Loucy (cell line): ENCODE results near the gene DNAH5.

Source experiments
- H2AFZ ChIP-seq: fragments of 200-600 bp; sonication (generic); 2 replicates; pipeline ENCODE4 v1.6.0; 2016; ENCODE audit warnings: antibody characterized with exemption, mild to moderate bottlenecking, low read length, moderate library complexity
- H3F3A ChIP-seq: fragments of 200-600 bp; 2 replicates; pipeline ENCODE4 v1.6.0; 2016; ENCODE audit warnings: antibody characterized with exemption, low read depth, mild to moderate bottlenecking
- H3K27me3 ChIP-seq: fragments of 200-600 bp; sonication (generic); 2 replicates; pipeline ENCODE4 v1.6.1; 2014; ENCODE audit warnings: low read length, mild to moderate bottlenecking; ENCODE audit not compliant: insufficient read depth, poor library complexity, severe bottlenecking
- H3K36me3 ChIP-seq: fragments of 200-600 bp; sonication (generic); 2 replicates; pipeline ENCODE4 v1.6.1; 2016; ENCODE audit warnings: low read length; ENCODE audit not compliant: insufficient read depth
- H3K4me1 ChIP-seq: fragments of 200-600 bp; sonication (generic); 2 replicates; pipeline ENCODE4 v1.5.1; 2014; ENCODE audit warnings: low read length, mild to moderate bottlenecking; ENCODE audit not compliant: insufficient read depth, poor library complexity, severe bottlenecking
- H3K4me2 ChIP-seq: fragments of 200-600 bp; sonication (generic); 2 replicates; pipeline ENCODE4 v1.6.0; 2014; ENCODE audit warnings: antibody characterized with exemption, low read length, low read depth, mild to moderate bottlenecking; ENCODE audit not compliant: poor library complexity, severe bottlenecking
- H3K4me3 ChIP-seq: fragments of 200-600 bp; sonication (generic); 2 replicates; pipeline ENCODE4 v1.5.1; 2014; ENCODE audit warnings: low read length, mild to moderate bottlenecking, mixed read lengths; ENCODE audit not compliant: poor library complexity, severe bottlenecking
- H3K79me2 ChIP-seq: fragments of 200-600 bp; sonication (generic); 2 replicates; pipeline ENCODE4 v1.6.1; 2014; ENCODE audit warnings: low read length; ENCODE audit not compliant: insufficient read depth
- H3K9ac ChIP-seq: fragments of 200-600 bp; sonication (generic); 2 replicates; pipeline ENCODE4 v1.6.0; 2014; ENCODE audit warnings: mild to moderate bottlenecking, low read depth, low read length, moderate library complexity; ENCODE audit not compliant: poor library complexity, severe bottlenecking
- H3K9me2 ChIP-seq: fragments of 200-600 bp; sonication (generic); replicated peaks from 2 replicates; pipeline ENCODE4 v1.6.1; 2016; ENCODE audit warnings: low read depth, low read length, mixed read lengths
- H3K9me3 ChIP-seq: fragments of 200-600 bp; sonication (generic); 2 replicates; pipeline ENCODE4 v1.6.1; 2014; ENCODE audit warnings: mild to moderate bottlenecking, antibody characterized with exemption, low read length, low read depth; ENCODE audit not compliant: insufficient read depth
- H4K20me1 ChIP-seq: fragments of 200-600 bp; sonication (generic); 2 replicates; pipeline ENCODE4 v1.6.0; 2014; ENCODE audit warnings: antibody characterized with exemption, low read length, mild to moderate bottlenecking; ENCODE audit not compliant: insufficient read depth, poor library complexity, severe bottlenecking
- EZH2phosphoT487 ChIP-seq: fragments of 200-600 bp; IDR thresholded peaks from 2 replicates; pipeline ENCODE4 v1.6.1; 2018; ENCODE audit warnings: antibody characterized with exemption, mild to moderate bottlenecking, moderate library complexity, borderline replicate concordance
- TF ChIP-seq, protein P1 (sequence below): fragments of 200-600 bp; sonication (generic); conservative IDR thresholded peaks from 2 replicates; pipeline ENCODE4 v1.5.1; 2014; ENCODE audit warnings: mild to moderate bottlenecking, antibody characterized with exemption, low read length

Gene DNAH5

GRCh38 chr5:13926731-13927130 is 17.8 kb downstream of the DNAH5 start:
- Histone ChIP-seq H3K4me3 (no peak overlapping the region), H3K4me2 (no peak overlapping the region), H3F3A (no peaks in the 10 kb centered on the region), H3K9me2 (no peaks in the 10 kb centered on the region), H3K9ac (no peak overlapping the region), H2AFZ (no peak overlapping the region), H3K36me3 (no peaks in the 10 kb centered on the region), H4K20me1 (no peaks in the 10 kb centered on the region), H3K9me3 (no peaks in the 10 kb centered on the region), H3K4me1 (no peaks in the 10 kb centered on the region), H3K79me2 (no peaks in the 10 kb centered on the region), H3K27me3 (no peaks in the 10 kb centered on the region)
- TF ChIP-seq, protein P1, sequence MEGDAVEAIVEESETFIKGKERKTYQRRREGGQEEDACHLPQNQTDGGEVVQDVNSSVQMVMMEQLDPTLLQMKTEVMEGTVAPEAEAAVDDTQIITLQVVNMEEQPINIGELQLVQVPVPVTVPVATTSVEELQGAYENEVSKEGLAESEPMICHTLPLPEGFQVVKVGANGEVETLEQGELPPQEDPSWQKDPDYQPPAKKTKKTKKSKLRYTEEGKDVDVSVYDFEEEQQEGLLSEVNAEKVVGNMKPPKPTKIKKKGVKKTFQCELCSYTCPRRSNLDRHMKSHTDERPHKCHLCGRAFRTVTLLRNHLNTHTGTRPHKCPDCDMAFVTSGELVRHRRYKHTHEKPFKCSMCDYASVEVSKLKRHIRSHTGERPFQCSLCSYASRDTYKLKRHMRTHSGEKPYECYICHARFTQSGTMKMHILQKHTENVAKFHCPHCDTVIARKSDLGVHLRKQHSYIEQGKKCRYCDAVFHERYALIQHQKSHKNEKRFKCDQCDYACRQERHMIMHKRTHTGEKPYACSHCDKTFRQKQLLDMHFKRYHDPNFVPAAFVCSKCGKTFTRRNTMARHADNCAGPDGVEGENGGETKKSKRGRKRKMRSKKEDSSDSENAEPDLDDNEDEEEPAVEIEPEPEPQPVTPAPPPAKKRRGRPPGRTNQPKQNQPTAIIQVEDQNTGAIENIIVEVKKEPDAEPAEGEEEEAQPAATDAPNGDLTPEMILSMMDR, result no peak
- TF ChIP-seq EZH2phosphoT487, result no peak

DNA sequence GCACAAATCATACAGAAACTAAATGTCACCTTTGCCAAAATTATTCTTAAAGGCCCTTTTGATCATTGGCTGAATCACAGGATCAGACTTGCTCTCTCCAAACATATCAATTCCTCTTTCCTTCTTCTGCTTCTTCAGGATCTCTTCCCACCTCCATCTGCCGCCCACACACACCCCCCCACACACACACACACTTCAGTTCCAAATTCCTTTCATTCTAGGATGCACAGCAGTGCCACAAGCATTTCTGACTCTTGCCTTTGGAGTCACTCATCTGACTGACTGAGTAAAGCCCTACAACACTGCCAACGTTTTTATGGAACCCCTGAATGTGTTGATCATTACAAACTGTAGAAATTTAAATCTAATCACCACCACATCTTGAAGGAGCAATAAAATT is 22.9 kb downstream of the DNAH5 start:
- H3K9me2 ChIP-seq, result no peaks in the 10 kb centered on the region
- H3K27me3 ChIP-seq, result no peaks in the 10 kb centered on the region
- no peaks in the 10 kb centered on the region for H3K79me2 ChIP-seq
- no peaks in the 10 kb centered on the region for H3K36me3 ChIP-seq
- no peaks in the 10 kb centered on the region for H4K20me1 ChIP-seq
- no peaks in the 10 kb centered on the region for H3K9me3 ChIP-seq
- H3K4me3 ChIP-seq, result no peak overlapping the region
- no peak for TF ChIP-seq EZH2phosphoT487
- TF ChIP-seq, protein P1, result no peak
- no peak overlapping the region for H3K9ac ChIP-seq
- H3F3A ChIP-seq, result no peaks in the 10 kb centered on the region
- H2AFZ ChIP-seq, result no peak overlapping the region; the same call in 1 of the 2 replicates
- no peaks in the 10 kb centered on the region for H3K4me1 ChIP-seq
- no peak overlapping the region for H3K4me2 ChIP-seq

- H3K9ac ChIP-seq, result no peak overlapping the region
- H3K9me3 ChIP-seq, result no peaks in the 10 kb centered on the region
- no peaks in the 10 kb centered on the region for H3K36me3 ChIP-seq
- no peaks in the 10 kb centered on the region for H3F3A ChIP-seq
- H3K79me2 ChIP-seq, result no peaks in the 10 kb centered on the region
- H3K4me1 ChIP-seq, result no peaks in the 10 kb centered on the region
- no peak overlapping the region for H3K4me2 ChIP-seq
- no peaks in the 10 kb centered on the region for H4K20me1 ChIP-seq
- H3K27me3 ChIP-seq, result no peaks in the 10 kb centered on the region
- no peak overlapping the region for H3K4me3 ChIP-seq
- no peak overlapping the region for H2AFZ ChIP-seq
- H3K9me2 ChIP-seq, result no peaks in the 10 kb centered on the region
- TF ChIP-seq EZH2phosphoT487, result no peak
- TF ChIP-seq, protein P1, result no peak
Observed at GRCh38 chr5:13919786-13920185, 24.7 kb downstream of the DNAH5 start.
